HEK293 (cell line): ENCODE data around the gene ADAT2.

Experiments
- CTCF ChIA-PET: fragments of 350-600 bp; formaldehyde crosslinking; extraction: SDS; loops from one replicate; lab custom pipeline; 2021; ENCODE audit warnings: antibody characterized with exemption; lab: Yijun Ruan, JAX
- POLR2A ChIA-PET: fragments of 300-600 bp; formaldehyde crosslinking; extraction: SDS; loops from one replicate; lab custom pipeline; 2020; ENCODE audit warnings: antibody characterized with exemption, inconsistent platforms; lab: Yijun Ruan, JAX
- H3K27ac ChIP-seq: fragments of 200-500 bp; sonication (Bioruptor generic); 2 replicates; pipeline ENCODE4 v1.5.1; 2014; ENCODE audit warnings: low read depth, low read length, control low read depth, inconsistent platforms; ENCODE audit errors: extremely low read depth
- H3K36me3 ChIP-seq, 2 experiments: fragments of 200-500 bp in 1 of 2; sonication (Bioruptor generic) in 1 of 2; 1 replicate in 1 of 2; 2 replicates in 1 of 2; pipeline ENCODE4 v1.5.1; 2014 to 2017; ENCODE audit warnings: inconsistent platforms in 2 of 2, low read length in 2 of 2; ENCODE audit not compliant: control insufficient read depth in 2 of 2, insufficient read depth in 1 of 2
- H3K4me1 ChIP-seq: fragments of 200-500 bp; sonication (Bioruptor generic); 2 replicates; pipeline ENCODE4 v1.5.1; 2014; ENCODE audit warnings: mild to moderate bottlenecking, low read length, inconsistent platforms; ENCODE audit not compliant: control insufficient read depth, insufficient read depth
- H3K4me3 ChIP-seq: 2 replicates; pipeline ENCODE4 v1.5.1; 2011; ENCODE audit warnings: low read depth, mild to moderate bottlenecking, control low read depth, low read length, moderate library complexity
- H3K9me3 ChIP-seq: fragments of 200-500 bp; sonication (Bioruptor generic); 2 replicates; pipeline ENCODE4 v1.5.1; 2014; ENCODE audit warnings: low read depth, low read length, inconsistent platforms; ENCODE audit not compliant: control insufficient read depth, insufficient read depth
- PRDM1 ChIP-seq: fragments of 450-650 bp; formaldehyde crosslinking; IDR thresholded peaks from 2 replicates; pipeline ENCODE4; 2016; ENCODE audit warnings: missing biosample characterization, missing genetic modification characterization
- SP2 ChIP-seq: fragments of 450-650 bp; formaldehyde crosslinking; IDR thresholded peaks from 2 replicates; pipeline ENCODE4 v1.5.1; 2016; ENCODE audit warnings: missing biosample characterization, missing genetic modification characterization
- SP7 ChIP-seq: fragments of 450-650 bp; formaldehyde crosslinking; IDR thresholded peaks from 2 replicates; pipeline ENCODE4 v1.5.1; 2016; ENCODE audit warnings: missing biosample characterization, missing genetic modification characterization
- ZFHX2 ChIP-seq: fragments of 450-650 bp; formaldehyde crosslinking; conservative IDR thresholded peaks from 2 replicates; pipeline ENCODE4 v1.5.1; 2016; ENCODE audit warnings: missing biosample characterization, missing genetic modification characterization
- ZFP37 ChIP-seq: fragments of 450-650 bp; formaldehyde crosslinking; IDR thresholded peaks from 2 replicates; pipeline ENCODE4 v1.5.1; 2016; ENCODE audit warnings: missing biosample characterization, missing genetic modification characterization
- ZNF133 ChIP-seq: fragments of 450-650 bp; formaldehyde crosslinking; IDR thresholded peaks from 2 replicates; pipeline ENCODE4 v1.5.1; 2016; ENCODE audit warnings: missing biosample characterization, missing genetic modification characterization
- ZNF140 ChIP-seq: fragments of 450-650 bp; formaldehyde crosslinking; IDR thresholded peaks from 2 replicates; pipeline ENCODE4 v1.5.1; 2016; ENCODE audit warnings: missing biosample characterization, missing genetic modification characterization
- ZNF175 ChIP-seq: fragments of 450-650 bp; formaldehyde crosslinking; IDR thresholded peaks from 2 replicates; pipeline ENCODE4 v1.5.1; 2016; ENCODE audit warnings: missing biosample characterization, missing genetic modification characterization
- ZNF184 ChIP-seq: fragments of 450-650 bp; IDR thresholded peaks from 2 replicates; pipeline ENCODE4 v1.5.1; 2018; ENCODE audit warnings: missing biosample characterization, mild to moderate bottlenecking, missing genetic modification characterization
- ZNF19 ChIP-seq: fragments of 450-650 bp; formaldehyde crosslinking; IDR thresholded peaks from 2 replicates; pipeline ENCODE4; 2016; ENCODE audit warnings: missing biosample characterization, missing genetic modification characterization, low read depth
- ZNF221 ChIP-seq: fragments of 450-650 bp; formaldehyde crosslinking; IDR thresholded peaks from 2 replicates; pipeline ENCODE4 v1.5.1; 2017; ENCODE audit warnings: missing biosample characterization, missing genetic modification characterization, borderline replicate concordance
- ZNF366 ChIP-seq: fragments of 450-650 bp; formaldehyde crosslinking; conservative IDR thresholded peaks from 2 replicates; pipeline ENCODE4 v1.5.1; 2016; ENCODE audit warnings: missing biosample characterization, missing genetic modification characterization
- ZNF416 ChIP-seq: fragments of 450-650 bp; formaldehyde crosslinking; IDR thresholded peaks from 2 replicates; pipeline ENCODE4 v1.5.1; 2016; ENCODE audit warnings: missing biosample characterization, missing genetic modification characterization
- ZNF501 ChIP-seq: fragments of 450-650 bp; formaldehyde crosslinking; IDR thresholded peaks from 2 replicates; pipeline ENCODE4 v1.5.1; 2016; ENCODE audit warnings: missing biosample characterization, missing genetic modification characterization
- ZNF624 ChIP-seq: fragments of 450-650 bp; formaldehyde crosslinking; IDR thresholded peaks from 2 replicates; pipeline ENCODE4 v1.5.1; 2017; ENCODE audit warnings: missing biosample characterization, missing genetic modification characterization
- ZNF654 ChIP-seq: fragments of 450-650 bp; formaldehyde crosslinking; IDR thresholded peaks from 2 replicates; pipeline ENCODE4 v1.5.1; 2016; ENCODE audit warnings: low read depth, missing biosample characterization, missing genetic modification characterization
- ZNF707 ChIP-seq: fragments of 450-650 bp; formaldehyde crosslinking; IDR thresholded peaks from 2 replicates; pipeline ENCODE4 v1.5.1; 2016; ENCODE audit warnings: missing biosample characterization, missing genetic modification characterization
- ZNF777 ChIP-seq: fragments of 450-650 bp; formaldehyde crosslinking; IDR thresholded peaks from 2 replicates; pipeline ENCODE4 v1.5.1; 2017; ENCODE audit warnings: missing biosample characterization, missing genetic modification characterization, borderline replicate concordance
- ZNF830 ChIP-seq: fragments of 450-650 bp; IDR thresholded peaks from 2 replicates; pipeline ENCODE4 v1.5.0; 2018; ENCODE audit warnings: missing biosample characterization, missing genetic modification characterization, low read depth, mild to moderate bottlenecking, moderate library complexity
- TF ChIP-seq, protein P1 (sequence below): fragments of 450-650 bp; formaldehyde crosslinking; IDR thresholded peaks from 2 replicates; pipeline ENCODE4 v1.5.1; 2016; ENCODE audit warnings: missing biosample characterization, missing genetic modification characterization
- TF ChIP-seq, protein P2 (sequence below): fragments of 450-650 bp; formaldehyde crosslinking; optimal IDR thresholded peaks from 2 replicates; pipeline ENCODE3; 2016; ENCODE audit warnings: missing biosample characterization, mild to moderate bottlenecking, missing genetic modification characterization
- TF ChIP-seq, protein P3 (sequence below): sonication (generic); formaldehyde crosslinking; IDR thresholded peaks from 2 replicates; pipeline ENCODE4 v1.8.1; 2022; ENCODE audit warnings: mild to moderate bottlenecking, moderate library complexity, missing genetic modification reagents
- TF ChIP-seq, protein P4 (sequence below): fragments of 450-650 bp; formaldehyde crosslinking; IDR thresholded peaks from 2 replicates; pipeline ENCODE4 v1.5.1; 2016; ENCODE audit warnings: missing biosample characterization, missing genetic modification characterization
- TF ChIP-seq, protein P5 (sequence below): fragments of 450-650 bp; formaldehyde crosslinking; IDR thresholded peaks from 2 replicates; pipeline ENCODE4 v1.5.1; 2016; ENCODE audit warnings: missing biosample characterization, missing genetic modification characterization
- TF ChIP-seq, protein P6 (sequence below): fragments of 450-650 bp; formaldehyde crosslinking; IDR thresholded peaks from 2 replicates; pipeline ENCODE4 v1.5.1; 2016; ENCODE audit warnings: missing biosample characterization, missing genetic modification characterization

Gene ADAT2

DNA sequence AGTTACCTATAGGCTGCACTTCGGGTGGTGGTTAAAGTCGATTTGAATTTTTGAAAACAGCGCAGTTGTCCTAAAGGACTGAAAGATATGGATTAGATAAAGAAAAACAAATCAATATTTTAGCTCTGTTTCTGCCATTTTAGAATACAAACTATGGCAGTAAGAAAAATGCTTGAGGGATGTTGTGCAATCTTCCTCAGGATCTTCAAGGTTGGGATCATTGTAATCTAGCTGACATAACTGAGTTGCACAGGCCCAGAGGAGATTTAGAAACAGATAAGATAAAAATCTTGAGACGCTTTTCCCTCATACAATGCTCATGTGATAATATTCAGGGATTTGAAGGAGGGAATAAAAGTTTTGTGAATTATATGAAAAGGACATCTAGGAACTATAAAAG, 1.0 kb upstream of the ADAT2 start:
- Histone ChIP-seq H3K36me3 (peaks cover 7 to 16% of the 10 kb centered on the region in 2 experiments; a peak in 2 of 3 replicates), H3K4me3 (peak overlapping the region; percentile 87), H3K9me3 (no peaks in the 10 kb centered on the region), H3K4me1 (peaks cover 4% of the 10 kb centered on the region; the same call in 1 of the 2 replicates), H3K27ac (no peak overlapping the region)
- CTCF ChIA-PET, result interaction anchor here (0.7 to 0.8 kb wide), 2 partner anchors 505 to 508 kb away, joined by 3 read pairs; no protein-coding TSS in a partner anchor
- TF ChIP-seq ZNF707 (tag by site-specific recombination), result no peak
- TF ChIP-seq ZNF830, result no peak
- TF ChIP-seq ZNF501 (tag by site-specific recombination), result no peak
- TF ChIP-seq, protein P1, sequence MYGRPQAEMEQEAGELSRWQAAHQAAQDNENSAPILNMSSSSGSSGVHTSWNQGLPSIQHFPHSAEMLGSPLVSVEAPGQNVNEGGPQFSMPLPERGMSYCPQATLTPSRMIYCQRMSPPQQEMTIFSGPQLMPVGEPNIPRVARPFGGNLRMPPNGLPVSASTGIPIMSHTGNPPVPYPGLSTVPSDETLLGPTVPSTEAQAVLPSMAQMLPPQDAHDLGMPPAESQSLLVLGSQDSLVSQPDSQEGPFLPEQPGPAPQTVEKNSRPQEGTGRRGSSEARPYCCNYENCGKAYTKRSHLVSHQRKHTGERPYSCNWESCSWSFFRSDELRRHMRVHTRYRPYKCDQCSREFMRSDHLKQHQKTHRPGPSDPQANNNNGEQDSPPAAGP (tag by site-specific recombination), result no peak
- TF ChIP-seq, protein P2, sequence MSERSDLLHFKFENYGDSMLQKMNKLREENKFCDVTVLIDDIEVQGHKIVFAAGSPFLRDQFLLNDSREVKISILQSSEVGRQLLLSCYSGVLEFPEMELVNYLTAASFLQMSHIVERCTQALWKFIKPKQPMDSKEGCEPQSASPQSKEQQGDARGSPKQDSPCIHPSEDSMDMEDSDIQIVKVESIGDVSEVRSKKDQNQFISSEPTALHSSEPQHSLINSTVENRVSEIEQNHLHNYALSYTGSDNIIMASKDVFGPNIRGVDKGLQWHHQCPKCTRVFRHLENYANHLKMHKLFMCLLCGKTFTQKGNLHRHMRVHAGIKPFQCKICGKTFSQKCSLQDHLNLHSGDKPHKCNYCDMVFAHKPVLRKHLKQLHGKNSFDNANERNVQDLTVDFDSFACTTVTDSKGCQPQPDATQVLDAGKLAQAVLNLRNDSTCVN (tag by site-specific recombination), result no peak
- no peak for TF ChIP-seq ZFP37 (tag by site-specific recombination)
- no peak for TF ChIP-seq SP2
- no peak for TF ChIP-seq ZNF184 (tag by site-specific recombination)
- TF ChIP-seq ZNF140 (tag by site-specific recombination), result no peak
- TF ChIP-seq, protein P3, sequence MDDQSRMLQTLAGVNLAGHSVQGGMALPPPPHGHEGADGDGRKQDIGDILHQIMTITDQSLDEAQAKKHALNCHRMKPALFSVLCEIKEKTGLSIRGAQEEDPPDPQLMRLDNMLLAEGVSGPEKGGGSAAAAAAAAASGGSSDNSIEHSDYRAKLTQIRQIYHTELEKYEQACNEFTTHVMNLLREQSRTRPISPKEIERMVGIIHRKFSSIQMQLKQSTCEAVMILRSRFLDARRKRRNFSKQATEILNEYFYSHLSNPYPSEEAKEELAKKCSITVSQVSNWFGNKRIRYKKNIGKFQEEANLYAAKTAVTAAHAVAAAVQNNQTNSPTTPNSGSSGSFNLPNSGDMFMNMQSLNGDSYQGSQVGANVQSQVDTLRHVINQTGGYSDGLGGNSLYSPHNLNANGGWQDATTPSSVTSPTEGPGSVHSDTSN (CRISPR knock-in tag), result no peak
- no peak for TF ChIP-seq SP7 (tag by site-specific recombination)
- no peak for TF ChIP-seq ZFHX2
- TF ChIP-seq, protein P4, sequence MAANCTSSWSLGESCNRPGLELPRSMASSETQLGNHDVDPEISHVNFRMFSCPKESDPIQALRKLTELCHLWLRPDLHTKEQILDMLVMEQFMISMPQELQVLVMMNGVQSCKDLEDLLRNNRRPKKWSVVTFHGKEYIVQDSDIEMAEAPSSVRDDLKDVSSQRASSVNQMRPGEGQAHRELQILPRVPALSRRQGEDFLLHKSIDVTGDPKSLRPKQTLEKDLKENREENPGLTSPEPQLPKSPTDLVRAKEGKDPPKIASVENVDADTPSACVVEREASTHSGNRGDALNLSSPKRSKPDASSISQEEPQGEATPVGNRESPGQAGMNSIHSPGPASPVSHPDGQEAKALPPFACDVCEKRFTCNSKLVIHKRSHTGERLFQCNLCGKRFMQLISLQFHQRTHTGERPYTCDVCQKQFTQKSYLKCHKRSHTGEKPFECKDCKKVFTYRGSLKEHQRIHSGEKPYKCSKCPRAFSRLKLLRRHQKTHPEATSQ (tag by site-specific recombination), result no peak
- no peak for TF ChIP-seq ZNF19
- TF ChIP-seq ZNF624 (tag by site-specific recombination), result no peak
- POLR2A ChIA-PET, result interaction anchor here (1.4 kb wide), 1 partner anchor 85 kb away, joined by 7 read pairs; no protein-coding TSS in a partner anchor

DNA sequence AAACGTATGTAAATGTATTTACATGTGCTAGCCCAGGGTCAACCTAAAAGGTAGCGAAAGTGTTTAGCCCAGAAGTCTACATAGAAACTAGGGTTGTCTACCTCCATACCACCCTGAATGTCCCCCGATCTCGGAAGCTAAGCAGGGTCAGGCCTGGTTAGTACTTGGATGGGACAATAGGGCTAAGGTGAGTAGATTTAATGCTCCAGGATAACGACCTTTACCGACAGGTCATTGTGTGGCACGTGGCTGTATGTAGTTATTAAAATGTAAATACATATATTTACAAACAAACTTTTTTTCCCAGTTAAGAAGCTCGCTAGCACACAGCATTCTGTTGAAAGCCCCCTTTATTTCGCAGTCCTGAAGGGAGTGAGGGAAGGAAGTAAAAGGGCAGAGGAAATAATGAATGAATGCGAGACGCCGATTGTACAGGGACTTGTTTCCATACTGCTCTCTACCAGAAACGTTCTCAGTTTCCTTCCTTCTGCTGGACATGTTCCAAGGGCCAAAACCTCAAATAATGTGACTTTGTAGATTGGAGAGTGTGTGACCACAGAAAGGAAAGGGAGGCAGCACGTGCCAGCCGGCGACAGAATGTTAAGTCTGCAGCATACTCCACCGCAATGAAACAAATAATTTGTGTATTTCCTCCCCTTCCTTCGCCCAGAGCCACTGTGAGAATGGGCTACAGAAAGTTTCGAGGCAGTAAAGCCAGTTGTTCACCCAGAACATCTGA, 612 bp downstream of the ADAT2 start:
- POLR2A ChIA-PET, result interaction anchor here (0.8 to 1.4 kb wide), 12 partner anchors 8 to 393 kb away, joined by 3 to 9 read pairs (median 4); partner anchors contain the start of genes FUCA2 and LTV1
- H3K27ac ChIP-seq, result peak overlapping the region; percentile 65
- no peak for TF ChIP-seq ZNF221 (tag by site-specific recombination)
- TF ChIP-seq PRDM1, result no peak
- TF ChIP-seq ZNF366 (tag by site-specific recombination), result peak; percentile 41; the same call in 1 of the 2 replicates
- no peak for TF ChIP-seq ZNF777 (tag by site-specific recombination)
- TF ChIP-seq, protein P5, sequence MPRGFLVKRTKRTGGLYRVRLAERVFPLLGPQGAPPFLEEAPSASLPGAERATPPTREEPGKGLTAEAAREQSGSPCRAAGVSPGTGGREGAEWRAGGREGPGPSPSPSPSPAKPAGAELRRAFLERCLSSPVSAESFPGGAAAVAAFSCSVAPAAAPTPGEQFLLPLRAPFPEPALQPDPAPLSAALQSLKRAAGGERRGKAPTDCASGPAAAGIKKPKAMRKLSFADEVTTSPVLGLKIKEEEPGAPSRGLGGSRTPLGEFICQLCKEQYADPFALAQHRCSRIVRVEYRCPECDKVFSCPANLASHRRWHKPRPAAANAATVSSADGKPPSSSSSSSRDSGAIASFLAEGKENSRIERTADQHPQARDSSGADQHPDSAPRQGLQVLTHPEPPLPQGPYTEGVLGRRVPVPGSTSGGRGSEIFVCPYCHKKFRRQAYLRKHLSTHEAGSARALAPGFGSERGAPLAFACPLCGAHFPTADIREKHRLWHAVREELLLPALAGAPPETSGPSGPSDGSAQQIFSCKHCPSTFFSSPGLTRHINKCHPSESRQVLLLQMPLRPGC, result no peak
- no peak for TF ChIP-seq ZNF175 (tag by site-specific recombination)
- no peak for TF ChIP-seq ZNF654 (tag by site-specific recombination)
- TF ChIP-seq ZNF416 (tag by site-specific recombination), result no peak
- TF ChIP-seq ZNF133 (tag by site-specific recombination), result peak; percentile 53; the same call in 1 of the 2 replicates
- TF ChIP-seq, protein P6, sequence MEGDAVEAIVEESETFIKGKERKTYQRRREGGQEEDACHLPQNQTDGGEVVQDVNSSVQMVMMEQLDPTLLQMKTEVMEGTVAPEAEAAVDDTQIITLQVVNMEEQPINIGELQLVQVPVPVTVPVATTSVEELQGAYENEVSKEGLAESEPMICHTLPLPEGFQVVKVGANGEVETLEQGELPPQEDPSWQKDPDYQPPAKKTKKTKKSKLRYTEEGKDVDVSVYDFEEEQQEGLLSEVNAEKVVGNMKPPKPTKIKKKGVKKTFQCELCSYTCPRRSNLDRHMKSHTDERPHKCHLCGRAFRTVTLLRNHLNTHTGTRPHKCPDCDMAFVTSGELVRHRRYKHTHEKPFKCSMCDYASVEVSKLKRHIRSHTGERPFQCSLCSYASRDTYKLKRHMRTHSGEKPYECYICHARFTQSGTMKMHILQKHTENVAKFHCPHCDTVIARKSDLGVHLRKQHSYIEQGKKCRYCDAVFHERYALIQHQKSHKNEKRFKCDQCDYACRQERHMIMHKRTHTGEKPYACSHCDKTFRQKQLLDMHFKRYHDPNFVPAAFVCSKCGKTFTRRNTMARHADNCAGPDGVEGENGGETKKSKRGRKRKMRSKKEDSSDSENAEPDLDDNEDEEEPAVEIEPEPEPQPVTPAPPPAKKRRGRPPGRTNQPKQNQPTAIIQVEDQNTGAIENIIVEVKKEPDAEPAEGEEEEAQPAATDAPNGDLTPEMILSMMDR (tag by site-specific recombination), result no peak

More for the DNA sequence above, 612 bp downstream of the ADAT2 start:
- Histone ChIP-seq H3K4me1 (peaks cover 4% of the 10 kb centered on the region; the same call in 1 of the 2 replicates), H3K9me3 (no peaks in the 10 kb centered on the region), H3K4me3 (peak overlapping the region; percentile 87), H3K36me3 (peaks cover 7 to 18% of the 10 kb centered on the region in 2 experiments; a peak in 2 of 3 replicates)
- CTCF ChIA-PET, result interaction anchor here (0.6 to 1.2 kb wide), 3 partner anchors 23 to 975 kb away, joined by 3 to 6 read pairs (median 4); partner anchors contain the start of gene FUCA2
